HG03064 (cell line): ENCODE results near the gene PCDH7.

Source experiments
- ATAC-seq: cut with Tn5 transposase; IDR thresholded peaks from one replicate; pipeline ENCODE4 v1.9.1; 2021; ENCODE audit warnings: low read depth; ENCODE audit not compliant: unreplicated experiment

PCDH7 gene

DNA sequence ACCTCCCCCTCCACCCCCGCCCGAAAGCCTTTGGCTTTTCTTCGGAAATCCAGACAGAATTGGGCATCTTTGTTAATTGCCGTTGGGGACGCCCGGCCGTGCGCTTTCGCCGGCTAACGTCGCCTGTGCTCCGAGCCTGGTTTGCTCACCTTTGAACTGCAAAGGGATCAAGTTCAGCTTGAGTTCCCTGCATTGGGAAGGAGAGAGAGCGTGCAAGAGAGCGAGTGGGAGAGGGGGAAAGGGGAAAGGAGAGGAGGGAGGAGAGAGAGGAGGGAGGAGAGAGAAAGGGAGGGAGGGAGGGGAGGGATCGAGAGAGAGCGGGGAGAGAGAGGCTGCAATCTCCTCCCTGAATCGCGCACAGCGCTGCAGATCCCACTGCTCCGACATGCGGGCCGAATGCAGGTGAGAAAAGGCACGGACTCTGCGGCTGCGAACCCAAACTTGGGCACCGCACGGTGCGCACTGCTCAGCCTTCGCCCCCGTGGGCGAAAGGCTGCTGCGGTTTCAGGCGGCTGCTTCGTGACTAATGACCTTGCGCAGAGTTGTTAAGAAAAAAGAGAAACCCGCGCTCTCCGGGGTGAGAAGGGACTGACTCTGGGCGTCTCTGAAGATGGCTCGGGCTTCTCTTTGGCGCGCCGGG is at the start of gene PCDH7:
Gene PCDH7, plus strand, starts transcription at position 349 of the 640 bp plus-strand sequence. CDS start 1,054 bp downstream, outside the sequence.
- ATAC-seq = no peak

GRCh38 chr4:30671926-30672448 is 48.2 kb upstream of the PCDH7 start:
- ATAC-seq = no peak

GRCh38 chr4:30696191-30696590 is 24.0 kb upstream of the PCDH7 start:
- no peak for ATAC-seq

DNA sequence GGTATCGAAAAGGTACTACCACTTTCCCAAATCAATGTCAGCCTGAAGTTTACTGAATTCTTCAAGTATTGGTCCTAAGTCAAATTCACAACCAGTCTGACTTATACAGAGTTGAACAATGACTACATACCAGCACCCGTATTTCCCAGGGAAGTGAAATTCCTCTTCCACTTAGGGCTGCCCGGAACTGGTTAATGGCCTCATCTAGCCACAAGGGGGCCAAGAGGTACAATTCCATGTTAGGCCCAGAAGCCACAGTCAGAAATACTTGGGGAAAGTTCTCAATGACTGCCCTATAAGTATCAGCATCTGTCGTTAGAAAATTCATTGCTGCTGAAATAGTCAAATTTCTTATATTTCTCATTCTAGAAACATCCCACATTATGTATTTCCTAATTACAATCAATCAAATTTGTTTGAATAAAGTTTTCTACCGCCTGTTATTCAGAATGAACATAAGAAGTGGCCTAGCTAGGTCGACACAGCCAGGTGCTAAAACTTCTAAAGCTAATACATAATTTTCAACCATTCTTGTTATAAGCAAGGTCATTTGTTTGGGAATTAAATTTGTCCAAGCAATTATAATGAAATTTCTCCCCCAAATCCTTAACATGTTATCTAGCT is 5.6 kb upstream of the PCDH7 start:
- no peak for ATAC-seq

GRCh38 chr4:30716158-30716557 is 4.0 kb upstream of the PCDH7 start:
- ATAC-seq = no peak

- no peak for ATAC-seq
These were observed 3.4 kb upstream of the PCDH7 start for GRCh38 chr4:30716681-30717207.

DNA sequence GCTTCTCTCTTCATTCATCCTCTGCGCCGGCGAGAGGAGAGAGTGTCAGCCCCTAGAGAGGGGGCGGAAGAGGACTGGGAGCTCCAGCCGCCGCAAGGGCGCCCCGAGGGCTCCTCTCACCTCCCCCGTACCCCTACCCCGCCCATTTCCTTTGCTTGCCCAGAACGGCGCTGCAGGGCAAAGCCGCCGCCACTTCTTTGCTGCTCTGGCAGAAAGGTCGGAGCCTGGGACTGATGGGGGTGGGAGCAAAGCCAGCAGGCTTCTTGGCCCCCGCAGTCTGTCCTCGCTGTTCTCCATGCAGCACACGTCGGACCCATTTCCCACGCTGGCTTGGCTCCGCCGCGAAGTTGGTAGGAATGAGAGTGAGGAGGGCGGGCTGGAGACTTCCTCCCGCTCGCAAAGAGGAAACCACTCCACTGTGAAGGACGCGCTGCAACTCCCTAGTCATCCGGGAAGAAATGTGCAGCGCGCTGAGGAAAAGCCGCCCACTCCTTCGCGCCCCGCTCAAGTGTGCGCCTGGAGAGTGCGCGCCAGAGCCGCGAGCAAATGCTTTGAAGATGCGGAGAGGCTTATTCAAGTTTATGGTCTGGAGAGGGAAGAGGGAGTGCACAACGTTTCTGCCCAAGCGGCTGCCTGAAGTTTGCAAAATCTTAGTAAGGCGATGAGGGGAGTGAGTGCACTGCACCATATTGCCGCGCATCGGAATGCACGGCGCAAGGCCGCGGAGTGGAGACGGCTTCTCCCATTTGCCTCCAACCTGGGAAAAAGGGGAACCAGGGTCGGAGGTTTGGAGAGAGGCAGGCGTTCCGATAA is 2.8 kb upstream of the PCDH7 start:
- no peak for ATAC-seq

- ATAC-seq = no peak
These were observed 2.1 kb upstream of the PCDH7 start for GRCh38 chr4:30718021-30718542.

DNA sequence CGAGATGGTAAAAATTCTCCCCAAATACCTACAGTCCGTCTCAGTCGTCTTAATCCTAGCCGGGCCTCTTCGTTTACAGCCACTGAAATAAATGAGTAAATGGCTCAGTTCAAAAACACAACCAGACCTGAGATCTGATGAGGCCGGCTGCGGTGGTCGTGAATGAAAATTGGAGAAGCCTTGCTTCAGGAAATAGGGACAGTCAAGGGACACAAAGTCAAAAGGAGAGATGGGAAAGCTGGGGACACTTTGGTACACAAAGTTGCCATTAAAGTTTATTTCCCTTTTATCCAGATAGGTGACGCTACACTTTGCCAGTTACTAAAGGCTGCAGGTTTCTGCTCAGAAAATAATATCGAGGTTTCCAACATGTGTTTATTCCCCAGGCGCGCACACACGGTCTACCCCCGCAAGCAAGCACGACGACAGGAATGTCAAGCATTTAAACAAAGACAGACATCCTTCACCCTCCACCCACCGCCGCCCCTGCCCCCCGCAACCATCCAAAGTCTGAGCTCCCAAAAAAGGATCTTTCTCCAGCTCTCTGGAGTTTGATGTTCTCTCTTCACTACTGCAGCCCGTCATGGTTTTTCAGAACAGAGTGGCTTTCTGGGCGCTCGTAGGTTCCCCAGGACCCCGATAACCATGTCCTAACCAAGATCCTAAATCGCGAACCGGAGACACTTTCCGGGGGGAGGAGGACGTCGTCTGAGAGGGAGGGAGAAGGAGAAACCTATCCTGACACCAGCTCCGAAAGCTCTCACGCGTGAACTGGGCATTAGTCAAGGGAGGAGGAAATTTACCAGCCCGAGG is 1.3 kb upstream of the PCDH7 start:
- no peak for ATAC-seq

- ATAC-seq = no peak
These were observed 632 bp upstream of the PCDH7 start for GRCh38 chr4:30719454-30720020.

DNA sequence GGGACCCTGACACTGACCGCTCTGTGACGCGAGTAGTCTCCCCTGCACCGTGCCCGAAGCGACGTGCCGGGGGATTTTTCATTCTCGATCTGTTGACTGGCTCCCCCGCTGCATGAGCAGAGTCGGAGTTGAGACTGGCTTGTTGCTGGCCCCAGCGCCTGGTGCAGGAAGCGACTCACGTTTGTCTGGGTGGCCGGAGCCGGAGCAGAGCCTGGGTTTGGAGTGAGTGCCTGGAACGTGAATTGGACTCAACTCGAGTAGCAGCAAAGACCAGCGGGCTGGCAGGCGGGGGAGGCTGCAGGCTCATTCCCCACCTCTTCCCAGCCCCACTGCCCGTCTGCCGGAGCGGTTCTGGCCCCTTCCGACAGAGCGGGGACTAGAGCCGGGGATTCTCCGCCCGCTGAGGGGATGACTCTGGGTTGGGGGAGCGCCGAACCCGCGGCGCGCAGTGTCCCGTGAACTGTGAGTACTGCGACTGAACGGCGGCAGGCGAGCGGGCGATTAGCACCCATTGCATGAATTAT is 554 bp downstream of the PCDH7 start:
- no peak for ATAC-seq

DNA sequence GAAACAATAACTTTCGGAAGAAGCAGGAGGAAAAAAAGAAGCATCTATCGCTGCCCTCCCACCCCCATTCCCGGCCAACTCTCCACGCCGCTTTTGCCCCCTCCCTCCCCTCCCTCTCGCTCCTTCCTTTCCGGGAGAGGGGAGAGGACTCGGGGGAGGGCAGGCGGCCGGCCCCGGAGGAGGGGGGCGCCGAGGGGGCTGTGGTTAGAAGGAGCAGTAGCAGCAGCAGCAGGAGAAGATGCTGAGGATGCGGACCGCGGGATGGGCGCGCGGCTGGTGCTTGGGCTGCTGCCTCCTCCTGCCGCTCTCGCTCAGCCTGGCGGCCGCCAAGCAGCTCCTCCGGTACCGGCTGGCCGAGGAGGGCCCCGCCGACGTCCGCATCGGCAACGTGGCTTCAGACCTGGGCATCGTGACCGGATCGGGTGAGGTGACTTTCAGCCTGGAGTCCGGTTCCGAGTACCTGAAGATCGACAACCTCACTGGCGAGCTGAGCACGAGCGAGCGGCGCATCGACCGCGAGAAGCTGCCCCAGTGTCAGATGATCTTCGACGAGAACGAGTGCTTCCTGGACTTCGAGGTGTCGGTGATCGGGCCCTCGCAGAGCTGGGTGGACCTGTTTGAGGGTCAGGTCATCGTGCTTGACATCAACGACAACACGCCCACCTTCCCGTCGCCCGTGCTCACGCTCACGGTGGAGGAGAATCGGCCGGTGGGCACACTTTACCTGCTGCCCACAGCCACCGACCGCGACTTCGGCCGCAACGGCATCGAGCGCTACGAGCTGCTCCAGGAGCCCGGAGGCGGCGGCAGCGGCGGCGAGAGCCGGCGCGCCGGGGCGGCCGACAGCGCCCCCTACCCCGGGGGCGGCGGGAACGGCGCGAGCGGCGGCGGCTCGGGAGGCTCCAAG is 1.3 kb downstream of the PCDH7 start:
- ATAC-seq = no peak

DNA sequence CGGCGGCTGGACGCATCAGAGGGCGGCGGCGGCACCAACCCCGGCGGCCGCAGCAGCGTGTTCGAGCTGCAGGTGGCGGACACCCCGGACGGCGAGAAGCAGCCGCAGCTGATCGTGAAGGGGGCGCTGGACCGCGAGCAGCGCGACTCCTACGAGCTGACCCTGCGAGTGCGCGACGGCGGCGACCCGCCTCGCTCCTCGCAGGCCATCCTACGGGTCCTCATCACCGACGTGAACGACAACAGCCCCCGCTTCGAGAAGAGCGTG is 1.9 kb downstream of the PCDH7 start:
- no peak for ATAC-seq

- ATAC-seq = no peak
These were observed 2.4 kb downstream of the PCDH7 start for GRCh38 chr4:30722359-30723200.

GRCh38 chr4:30723201-30723955 is 3.2 kb downstream of the PCDH7 start:
- no peak for ATAC-seq

- no peak for ATAC-seq
These were observed 4.1 kb downstream of the PCDH7 start for GRCh38 chr4:30724247-30724646.

- no peak for ATAC-seq
These were observed 5.4 kb downstream of the PCDH7 start for GRCh38 chr4:30725562-30725961.
